AG04450 (cell line): ENCODE data around the gene ARFGAP2. TPM values are rescaled to one million over a fixed set of nuclear protein-coding genes. Genes with fewer than 3 reads are reported as not detected.

Experiments used
- CTCF ChIA-PET: fragments of 300-600, 350-600 bp; formaldehyde crosslinking; extraction: SDS; loops from one replicate; lab custom pipeline; 2022; ENCODE audit warnings: antibody characterized with exemption, inconsistent platforms; lab: Charles Lee
- POLR2A ChIA-PET: fragments of 350-600 bp; formaldehyde crosslinking; extraction: SDS; loops from one replicate; lab custom pipeline; 2021; ENCODE audit warnings: antibody characterized with exemption, inconsistent platforms; lab: Yijun Ruan, JAX
- DNase-seq: peaks from one replicate; pipeline ENCODE4 v3.0.0-alpha.2; 2011; ENCODE audit warnings: low read depth, low spot score
- H3K27ac ChIP-seq: one replicate; pipeline ENCODE4 v1.5.1; 2012; ENCODE audit warnings: low read depth, low read length, control low read depth
- H3K27me3 ChIP-seq: one replicate; pipeline ENCODE4 v1.6.0; 2012; ENCODE audit warnings: low read length; ENCODE audit not compliant: control insufficient read depth, insufficient read depth
- H3K4me3 ChIP-seq: 2 replicates; pipeline ENCODE4 v1.5.1; 2011; ENCODE audit warnings: mild to moderate bottlenecking, low read depth, low read length, control low read depth
- H3K9me3 ChIP-seq: 2 replicates; pipeline ENCODE4 v1.5.1; 2012; ENCODE audit warnings: low read length; ENCODE audit not compliant: control insufficient read depth, insufficient read depth
- CTCF ChIP-seq: IDR thresholded peaks from 2 replicates; pipeline ENCODE4 v1.5.1; 2011; ENCODE audit warnings: low read depth, low read length, control low read depth, inconsistent platforms
- polyA plus RNA-seq: library from polyadenylated mRNA; depleted of rRNA; stranded (reverse); fragments of >200 nt; gene quantifications from 2 replicates; pipeline ENCODE4 v1.2.3, GENCODE V29; 2011

ARFGAP2 gene
- polyA plus RNA-seq, 1 experiment: 38.6 TPM

GRCh38 chr11:47148270-47148669, 28.4 kb downstream of the ARFGAP2 start:
- Histone ChIP-seq H3K27me3 (no peaks in the 10 kb centered on the region), H3K9me3 (no peaks in the 10 kb centered on the region), H3K27ac (no peak overlapping the region), H3K4me3 (no peak overlapping the region)
- no peak for TF ChIP-seq CTCF
- DNase-seq: no peak
- ChIA-PET POLR2A (no interaction called here), CTCF (no interaction called here)

DNA sequence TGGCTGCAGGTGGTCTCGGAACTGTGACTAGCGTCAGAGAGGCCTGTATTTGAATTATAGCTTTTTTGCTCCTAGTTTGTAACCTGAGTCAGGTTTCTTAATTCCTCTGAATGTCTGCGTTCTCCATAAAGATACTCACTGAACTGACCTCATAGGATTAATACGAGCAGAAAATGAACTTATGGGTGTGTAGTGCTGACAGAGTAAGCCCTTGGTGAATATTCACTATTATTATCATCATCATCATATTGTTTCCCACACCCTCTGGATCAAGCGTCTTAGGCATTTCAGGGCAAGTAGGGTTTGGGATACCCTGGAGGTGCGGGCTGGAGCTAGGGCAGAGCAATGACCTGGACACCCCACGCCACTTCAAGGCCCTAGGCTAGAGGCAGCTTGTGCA, 29.0 kb downstream of the ARFGAP2 start:
- H3K4me3 ChIP-seq: no peak overlapping the region
- DNase-seq: no peak
- CTCF ChIA-PET: interaction anchor here (0.7 to 1.4 kb wide), 2 partner anchors 231 to 259 kb away, joined by 3 to 4 read pairs; no protein-coding TSS in a partner anchor
- POLR2A ChIA-PET: no interaction called here
- no peaks in the 10 kb centered on the region for H3K9me3 ChIP-seq
- TF ChIP-seq CTCF: no peak
- H3K27ac ChIP-seq: no peak overlapping the region
- no peaks in the 10 kb centered on the region for H3K27me3 ChIP-seq

DNA sequence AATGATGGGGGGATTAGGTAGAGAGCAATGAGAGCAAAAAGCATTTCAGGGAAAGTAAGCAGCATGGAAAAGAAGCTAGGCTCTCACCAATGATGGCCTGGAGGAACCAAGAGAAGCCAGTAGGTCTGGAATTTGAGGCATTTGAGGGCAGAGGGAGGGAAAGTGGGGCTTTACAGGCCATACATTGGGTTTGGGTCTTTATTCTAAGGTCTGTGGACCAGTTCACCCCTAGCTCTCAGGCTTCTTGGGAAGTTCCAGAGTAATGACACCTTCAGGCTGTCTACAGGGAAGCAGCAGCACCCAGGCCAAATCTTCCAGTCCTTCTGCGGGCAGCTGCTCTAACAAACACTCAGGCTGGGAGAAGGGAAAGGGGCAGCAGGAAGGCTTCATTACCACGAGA, 29.4 kb downstream of the ARFGAP2 start:
- DNase-seq: no peak
- no peak overlapping the region for H3K27ac ChIP-seq
- H3K9me3 ChIP-seq: no peaks in the 10 kb centered on the region
- H3K27me3 ChIP-seq: no peaks in the 10 kb centered on the region
- POLR2A ChIA-PET: no interaction called here
- no peak for TF ChIP-seq CTCF
- no peak overlapping the region for H3K4me3 ChIP-seq
- CTCF ChIA-PET: interaction anchor here (0.7 to 1.4 kb wide), 2 partner anchors 231 to 258 kb away, joined by 3 to 4 read pairs; no protein-coding TSS in a partner anchor

GRCh38 chr11:47144541-47144940, 32.1 kb downstream of the ARFGAP2 start:
- CTCF ChIA-PET: no interaction called here

More at GRCh38 chr11:47144541-47144940, 32.1 kb downstream of the ARFGAP2 start:
- Histone ChIP-seq H3K27me3 (no peaks in the 10 kb centered on the region), H3K9me3 (no peaks in the 10 kb centered on the region), H3K27ac (no peak overlapping the region), H3K4me3 (no peak overlapping the region)
- TF ChIP-seq CTCF: no peak
- POLR2A ChIA-PET: interaction anchor here (0.6 kb wide), 2 partner anchors 8 to 72 kb away, joined by 3 to 4 read pairs; no protein-coding TSS in a partner anchor
- DNase-seq: no peak
